HL-60/S4 treated with retinoic acid at 250 ng/mL for 4 days and 3 days (cell line): ENCODE measurements around the gene OR1B1.
"Not testable (repeated sequence)": the region's sequence is repeated elsewhere in the genome, so short reads cannot be mapped to it uniquely, and the experiment has no call there.

ENCODE experiments used
- in situ Hi-C: fragments of 300-500 bp; cut with MboI; formaldehyde crosslinking; loops from 2 replicates; pipeline ENCODE4 v1.7.0; 2022; ENCODE audit warnings: low sequenced_read_pairs

The OR1B1 gene

DNA sequence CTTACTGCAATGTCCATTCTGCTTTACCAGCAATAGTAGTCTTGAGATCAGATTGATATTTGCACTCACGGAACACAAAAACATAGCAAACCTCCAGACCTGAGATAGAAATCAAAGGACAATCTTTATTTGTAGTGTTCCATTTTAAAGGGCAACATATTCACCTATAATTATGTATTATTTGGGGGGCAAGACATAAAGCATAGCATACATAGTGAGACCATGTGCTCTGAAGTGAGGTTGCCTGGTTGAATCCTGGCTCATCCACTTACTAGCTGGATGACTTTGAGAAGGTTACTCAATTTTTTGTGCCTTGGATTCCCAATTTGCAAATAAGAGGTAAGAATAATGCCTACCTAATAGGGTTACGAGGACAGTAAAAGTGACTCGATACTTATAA, at the start of gene OR1B1:
OR1B1 (minus strand) TSS at position 101 of the 400 bp plus-strand sequence.
- in situ Hi-C loops: no loop called here

DNA sequence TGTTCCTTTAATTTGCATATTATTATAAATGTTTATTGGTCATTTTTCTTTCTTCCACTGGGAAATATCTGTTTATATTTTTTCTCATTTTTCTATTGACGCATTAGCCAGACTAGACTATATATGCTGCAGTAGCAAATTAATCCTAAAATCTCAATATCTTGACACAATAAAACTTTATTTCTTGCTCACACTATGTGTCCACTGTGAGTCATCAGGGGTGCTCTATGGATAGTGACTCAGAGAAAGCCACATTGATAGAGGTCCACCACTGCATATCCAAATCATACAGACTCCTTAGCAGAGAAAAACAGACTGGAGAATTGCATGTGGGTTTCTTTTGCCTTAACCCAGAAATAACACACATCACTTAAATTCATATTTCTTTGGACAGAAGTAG, 38.3 kb upstream of the OR1B1 start:
- in situ Hi-C loops: no loop called here

DNA sequence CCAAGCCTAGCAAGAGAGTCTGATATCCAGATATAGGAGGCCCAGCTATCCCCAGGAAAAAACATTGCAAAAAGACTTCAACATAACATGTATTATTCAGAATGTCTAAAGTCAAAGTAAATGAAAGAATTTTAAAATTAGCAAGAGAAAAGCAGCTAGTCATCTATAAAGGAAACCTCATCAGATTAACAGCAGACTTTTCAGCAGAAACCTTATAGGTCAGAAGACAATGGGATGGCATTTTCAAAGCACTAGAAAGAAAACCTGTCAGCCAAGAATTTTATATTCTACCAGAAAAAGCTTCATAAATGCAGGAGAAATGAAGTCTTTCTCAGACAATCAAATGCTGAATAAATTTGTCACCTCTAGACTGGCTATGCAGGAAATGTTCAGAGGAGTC, 27.4 kb upstream of the OR1B1 start:
- in situ Hi-C loops: no loop called here

DNA sequence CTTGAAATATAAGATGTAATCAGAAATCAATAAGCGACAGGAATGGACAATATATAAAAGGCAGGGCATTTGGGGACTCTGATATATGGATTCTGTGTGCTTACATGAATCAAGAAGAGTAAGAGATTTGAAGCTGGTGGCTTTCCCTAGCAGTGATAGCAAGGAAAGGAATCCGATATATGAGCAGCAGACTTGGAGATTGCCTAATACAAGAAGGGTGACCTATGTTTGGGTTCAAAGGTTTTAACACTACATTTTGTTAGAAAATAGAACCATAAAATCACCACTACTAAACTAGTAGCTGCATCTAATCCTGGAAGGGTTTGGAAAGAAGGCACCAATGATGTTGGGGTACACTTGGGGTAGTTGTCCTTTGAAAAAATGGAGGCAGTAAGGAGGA, 15.1 kb upstream of the OR1B1 start:
- in situ Hi-C loops: no loop called here

DNA sequence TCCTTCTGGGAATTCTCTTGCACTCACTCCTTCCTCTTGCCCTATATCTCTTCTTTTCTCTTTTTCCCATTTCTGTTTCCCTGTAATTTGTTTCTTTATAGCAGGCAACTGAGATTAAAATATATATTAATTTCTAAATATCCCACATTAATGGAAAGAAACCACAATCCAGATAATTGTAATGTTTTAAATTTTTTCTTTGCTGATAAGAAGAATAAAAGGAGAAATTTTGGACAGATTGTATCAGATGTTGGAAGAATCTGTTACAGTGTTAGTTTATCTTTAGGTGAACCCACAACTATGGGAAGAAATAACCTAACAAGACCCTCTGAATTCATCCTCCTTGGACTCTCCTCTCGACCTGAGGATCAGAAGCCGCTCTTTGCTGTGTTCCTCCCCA, 4.0 kb upstream of the OR1B1 start, which contains the start of gene OR1L1:
OR1L1 (plus strand) TSS at position 301 of the 400 bp plus-strand sequence; CDS start at position 301, 0 bp downstream.
- in situ Hi-C loops: no loop called here

DNA sequence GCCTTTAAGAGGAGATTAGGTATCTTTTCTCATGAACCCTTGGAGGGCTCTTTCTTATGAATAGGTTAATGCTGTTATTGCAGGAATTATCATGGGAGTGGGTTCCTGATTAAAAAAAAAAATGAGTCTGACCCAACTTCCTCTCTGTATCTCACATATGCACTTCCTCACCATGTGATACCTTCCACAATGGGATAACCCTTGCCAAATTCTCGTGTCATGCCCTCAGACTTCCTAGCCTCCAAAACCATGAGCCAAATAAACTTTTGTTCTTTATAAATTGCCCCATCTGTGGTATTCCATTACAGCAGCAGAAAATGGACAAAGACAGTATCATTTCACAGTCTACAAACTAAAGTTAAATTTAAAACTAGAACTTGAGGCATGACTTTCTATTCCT, 1.0 kb downstream of the OR1B1 start:
- in situ Hi-C loops: no loop called here

DNA sequence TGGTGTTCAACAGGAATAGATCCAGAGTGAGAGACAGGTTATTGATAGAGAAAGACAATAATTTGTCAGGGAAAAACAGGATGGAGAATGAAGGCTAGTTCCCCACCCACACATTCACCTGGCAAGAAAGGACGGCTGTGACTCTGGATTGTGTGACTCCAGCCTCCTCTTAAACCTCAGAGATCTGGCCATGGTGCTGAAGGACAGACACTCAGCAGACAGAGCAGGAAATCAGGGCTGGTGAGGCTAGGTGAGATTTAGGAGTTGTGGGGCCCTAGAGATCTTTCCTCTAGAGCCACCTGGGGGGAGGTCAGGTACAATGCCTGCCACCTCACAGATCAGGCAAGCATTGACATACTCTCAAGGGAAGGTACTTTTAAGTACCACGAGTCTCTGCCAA, 15.2 kb downstream of the OR1B1 start:
- in situ Hi-C loops: no loop called here

DNA sequence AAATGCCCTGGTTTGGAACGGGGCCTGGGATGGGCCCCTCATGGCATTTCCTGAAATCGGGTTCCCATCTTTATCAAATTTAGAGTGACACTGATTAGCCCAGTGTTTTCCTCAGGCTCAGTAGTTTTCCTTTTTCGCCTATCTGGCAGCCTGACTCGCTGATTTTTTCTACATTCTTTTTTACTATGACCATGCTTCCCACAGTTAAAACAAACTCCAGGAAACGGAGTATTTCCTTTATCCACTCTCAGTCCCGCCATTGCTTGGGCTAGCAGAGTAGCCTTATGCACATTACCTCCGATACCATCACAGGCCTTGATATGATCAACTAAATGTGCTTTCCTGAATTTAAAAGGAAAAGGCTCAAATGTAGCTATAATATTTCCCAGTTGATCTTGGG, 37.4 kb downstream of the OR1B1 start:
- in situ Hi-C loops: no loop called here

DNA sequence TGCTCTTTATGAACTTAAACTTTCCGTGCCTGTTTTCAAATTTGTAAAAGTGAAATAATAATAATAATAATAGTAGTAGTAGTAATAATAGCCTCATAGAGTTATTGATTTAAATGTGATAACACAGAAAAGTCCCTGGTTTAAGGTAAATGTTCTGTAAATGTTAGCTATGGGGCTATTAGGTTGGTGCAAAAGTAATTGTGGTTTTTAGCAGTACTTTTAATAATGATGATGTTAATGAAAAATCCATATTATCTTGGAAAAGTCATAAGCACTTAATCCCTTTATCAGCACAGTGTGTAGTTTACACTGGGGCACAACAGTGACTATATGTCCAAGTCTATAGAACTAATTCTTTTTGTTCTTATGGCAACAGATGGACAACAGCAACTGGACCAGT, 43.1 kb downstream of the OR1B1 start, which contains the start of gene OR1Q1:
OR1Q1 (plus strand) TSS at position 377 of the 400 bp plus-strand sequence; CDS start at position 377, 0 bp downstream.
- in situ Hi-C loops: no loop called here

DNA sequence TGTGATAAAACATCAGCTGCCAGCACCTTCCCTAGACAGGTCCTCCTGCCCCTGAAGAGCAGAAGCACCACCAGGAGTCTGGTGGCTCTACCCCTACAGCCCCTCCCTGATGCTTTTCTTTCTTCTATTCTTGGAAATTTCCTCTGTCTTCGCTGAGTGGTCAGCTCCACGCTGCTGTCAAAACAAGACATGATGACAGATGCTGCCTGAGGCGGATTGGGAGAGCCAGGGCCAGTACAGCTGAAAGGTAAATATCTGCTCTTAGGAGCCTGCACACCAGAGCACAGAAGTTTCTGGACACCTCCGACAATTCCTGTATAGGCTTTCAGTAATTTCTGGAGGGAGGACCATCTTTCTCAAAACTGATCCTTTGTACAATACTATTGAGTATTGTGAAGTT, 47.6 kb downstream of the OR1B1 start:
- in situ Hi-C loops: no loop called here

DNA sequence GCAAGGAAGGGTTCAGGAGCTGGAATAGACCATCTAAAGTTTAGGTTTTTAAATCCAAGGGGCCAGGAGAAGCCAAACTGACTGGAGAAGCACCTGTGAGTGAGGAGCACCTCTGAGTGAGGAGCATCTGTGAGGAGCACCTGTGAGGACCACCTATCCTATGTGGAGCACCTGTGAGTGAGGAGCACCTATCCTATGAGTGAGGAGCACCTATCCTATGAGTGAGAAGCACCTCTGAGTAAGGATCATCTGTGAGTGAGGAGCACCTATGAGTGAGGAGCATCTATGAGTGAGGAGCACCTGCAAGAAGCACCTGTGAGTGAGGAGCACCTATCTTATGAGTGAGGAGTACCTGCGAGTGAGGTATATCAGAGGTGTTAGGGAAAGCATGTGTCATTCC, 50.8 kb downstream of the OR1B1 start:
- in situ Hi-C loops: no loop called here

DNA sequence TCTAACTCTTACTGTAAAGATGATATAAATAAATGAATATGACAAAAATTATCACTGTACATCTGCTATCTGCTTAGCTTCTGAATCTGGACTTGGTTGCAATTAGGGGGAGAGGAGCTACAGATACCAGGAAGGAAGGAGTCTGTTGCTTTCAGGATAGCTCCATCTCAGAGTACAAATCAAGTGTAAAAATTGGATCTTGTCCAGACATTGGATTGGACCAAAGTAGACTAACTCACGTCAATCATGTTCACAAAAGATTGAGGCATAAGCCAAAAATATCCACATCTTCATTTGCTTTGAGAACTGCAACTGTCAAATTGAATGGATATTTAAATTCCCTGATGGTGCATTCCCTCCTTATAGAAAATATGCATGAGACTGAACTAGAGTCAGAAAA, 51.7 kb downstream of the OR1B1 start:
- in situ Hi-C loops: no loop called here

DNA sequence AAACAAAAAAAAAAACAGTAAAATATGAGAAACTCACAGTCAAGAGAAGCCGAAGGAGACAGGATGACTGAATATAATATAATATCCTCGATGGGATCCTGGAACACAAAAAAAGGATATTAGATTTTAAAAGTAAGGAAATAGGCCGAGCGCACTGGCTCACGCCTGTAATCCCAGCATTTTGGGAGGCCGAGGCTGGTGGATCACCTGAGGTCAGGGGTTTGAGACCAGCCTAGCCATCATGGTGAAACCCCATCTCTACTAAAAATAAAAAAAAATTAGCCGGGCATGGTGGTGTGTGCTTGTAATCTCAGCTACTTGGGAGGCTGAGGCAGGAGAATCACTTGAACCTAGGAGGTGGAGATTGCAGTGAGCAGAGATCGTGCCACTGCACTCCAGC, 74.1 kb downstream of the OR1B1 start, which contains the start of gene OR1L8:
OR1L8 (minus strand) TSS at position 101 of the 400 bp plus-strand sequence. CDS start 14,907 bp downstream, outside the sequence.
- in situ Hi-C loops: not testable (repeated sequence)

DNA sequence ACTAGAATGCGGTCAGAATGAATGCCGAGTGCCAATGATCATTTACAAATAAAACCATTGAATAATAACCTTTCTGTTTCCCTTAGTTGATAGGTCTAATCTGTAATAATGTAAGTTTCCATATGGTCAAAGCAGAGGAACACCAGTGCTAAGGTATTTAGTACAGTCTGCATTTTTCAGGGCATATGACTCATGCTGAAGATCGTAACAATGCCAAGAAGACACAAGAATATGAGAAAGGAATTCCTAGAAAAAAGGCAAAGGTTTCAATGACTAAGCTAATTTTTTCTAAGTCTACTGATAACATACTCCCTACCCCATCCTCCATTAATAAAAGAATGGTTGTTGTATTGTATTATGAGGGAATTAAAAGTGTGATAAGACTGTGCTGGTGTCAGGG, 77.1 kb downstream of the OR1B1 start:
- in situ Hi-C loops: no loop called here

DNA sequence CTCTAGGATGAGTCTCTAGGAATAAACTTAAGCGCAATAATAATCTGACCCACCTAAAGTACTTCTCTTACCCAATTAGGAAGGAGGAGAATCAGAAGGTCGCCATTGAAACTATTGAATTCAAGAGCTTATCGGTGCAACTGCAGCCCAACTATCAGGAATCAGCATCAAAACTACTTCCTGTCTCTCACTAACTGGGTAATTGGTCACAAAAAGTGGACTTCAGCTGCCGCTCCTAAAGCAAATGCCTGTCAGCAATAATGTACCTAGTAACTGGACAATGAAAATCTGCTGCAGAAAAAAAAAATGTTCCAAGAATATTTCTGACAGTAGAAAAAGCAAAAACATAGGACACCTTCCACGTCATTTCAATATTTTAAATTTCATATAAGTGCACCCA, 77.6 kb downstream of the OR1B1 start:
- in situ Hi-C loops: no loop called here
